Thyroid gland (tissue), 4 donors: ENCODE measurements around the gene ZNF438.

Experiments
- POLR2A ChIP-seq, 2 donors: fragments of 450-650 bp; IDR thresholded peaks; one replicate each; pipeline ENCODE4 v1.6.1; 2017; ENCODE audit warnings: antibody characterized with exemption in 2 of 2, mild to moderate bottlenecking in 2 of 2, moderate library complexity in 1 of 2
- TF ChIP-seq, protein P1 (sequence below), 6 experiments: fragments of 200-600 bp in 3 of 6; fragments of 450-650 bp in 3 of 6; sonication (generic) in 3 of 6; IDR thresholded peaks; one replicate each; pipeline ENCODE4 v1.5.1; 2016 to 2019; ENCODE audit warnings: antibody characterized with exemption in 6 of 6, mild to moderate bottlenecking in 2 of 6, inconsistent platforms in 1 of 6, moderate library complexity in 1 of 6

- TF ChIP-seq, protein P1, sequence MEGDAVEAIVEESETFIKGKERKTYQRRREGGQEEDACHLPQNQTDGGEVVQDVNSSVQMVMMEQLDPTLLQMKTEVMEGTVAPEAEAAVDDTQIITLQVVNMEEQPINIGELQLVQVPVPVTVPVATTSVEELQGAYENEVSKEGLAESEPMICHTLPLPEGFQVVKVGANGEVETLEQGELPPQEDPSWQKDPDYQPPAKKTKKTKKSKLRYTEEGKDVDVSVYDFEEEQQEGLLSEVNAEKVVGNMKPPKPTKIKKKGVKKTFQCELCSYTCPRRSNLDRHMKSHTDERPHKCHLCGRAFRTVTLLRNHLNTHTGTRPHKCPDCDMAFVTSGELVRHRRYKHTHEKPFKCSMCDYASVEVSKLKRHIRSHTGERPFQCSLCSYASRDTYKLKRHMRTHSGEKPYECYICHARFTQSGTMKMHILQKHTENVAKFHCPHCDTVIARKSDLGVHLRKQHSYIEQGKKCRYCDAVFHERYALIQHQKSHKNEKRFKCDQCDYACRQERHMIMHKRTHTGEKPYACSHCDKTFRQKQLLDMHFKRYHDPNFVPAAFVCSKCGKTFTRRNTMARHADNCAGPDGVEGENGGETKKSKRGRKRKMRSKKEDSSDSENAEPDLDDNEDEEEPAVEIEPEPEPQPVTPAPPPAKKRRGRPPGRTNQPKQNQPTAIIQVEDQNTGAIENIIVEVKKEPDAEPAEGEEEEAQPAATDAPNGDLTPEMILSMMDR (IDR thresholded peaks at IDR 0.05), result no peak
- TF ChIP-seq POLR2A (IDR thresholded peaks at IDR 0.05), result no peak
Measured at GRCh38 chr10:30985512-30985911, 46.2 kb downstream of the ZNF438 start.
